Measurements from ENCODE around the gene MMP26.

The MMP26 gene

DNA sequence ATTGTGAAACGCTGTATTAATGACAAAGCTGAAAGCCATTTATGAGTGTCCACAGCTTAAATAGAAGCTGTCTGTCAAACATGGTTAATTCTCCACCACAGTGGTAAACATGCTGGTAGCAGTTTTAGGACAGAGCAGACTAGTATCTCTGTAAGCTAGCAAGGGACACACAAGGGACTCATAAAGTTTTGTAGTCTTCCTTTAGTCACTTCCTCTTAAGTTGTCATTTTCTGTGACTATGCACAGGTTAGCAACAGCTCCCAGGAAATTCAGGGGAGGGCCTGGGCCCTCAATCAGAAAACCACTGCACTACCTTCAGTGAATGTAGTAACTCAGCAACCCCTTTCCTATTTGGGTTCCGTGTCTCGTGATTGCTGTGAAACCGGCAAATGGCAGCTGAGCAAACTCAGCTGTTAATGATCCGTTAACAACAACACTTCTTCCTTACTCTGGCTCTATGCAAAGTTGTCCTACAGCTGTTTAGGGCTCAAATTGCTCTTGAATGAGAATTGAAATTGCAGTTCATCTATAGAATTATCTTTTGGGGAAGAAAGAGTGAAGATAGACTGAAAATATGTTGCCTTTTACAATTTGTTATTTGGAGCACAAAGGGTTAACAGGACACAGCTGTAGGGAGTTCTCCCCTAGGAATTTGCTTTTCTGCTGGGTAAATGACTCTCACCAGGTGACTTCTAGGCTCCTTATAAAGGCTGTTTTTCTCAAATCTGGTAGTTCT, at the start of gene MMP26:
TSS of gene MMP26 (plus strand) at position 731 of the 736 bp plus-strand sequence.
- H3K36me3 Mint-ChIP-seq: no peaks in the 10 kb centered on the region
- H3K27me3 Mint-ChIP-seq: peaks cover 7% of the 10 kb centered on the region
- H3K27ac Mint-ChIP-seq: no peak within 1 kb of the TSS
- H3K9me3 Mint-ChIP-seq: no peaks in the 10 kb centered on the region
- no peaks in the 10 kb centered on the region for H3K4me1 Mint-ChIP-seq
- no peak within 1 kb of the TSS for H3K4me3 Mint-ChIP-seq
- DNase-seq (ENCODE audit: low spot score in 2 of 2) (no peak), ATAC-seq (ENCODE audit: low read depth) (no peak)

GRCh38 chr11:4658629-4659445, 45.7 kb upstream of the MMP26 start:
- Mint-ChIP-seq H3K27ac (no peak overlapping the region), H3K9me3 (peaks cover 2% of the 10 kb centered on the region), H3K36me3 (no peaks in the 10 kb centered on the region), H3K4me1 (no peaks in the 10 kb centered on the region), H3K27me3 (peaks cover 9% of the 10 kb centered on the region), H3K4me3 (no peak overlapping the region)
- DNase-seq (ENCODE audit: low spot score in 2 of 2): no peak
- no peak for ATAC-seq (ENCODE audit: low read depth)

GRCh38 chr11:4662876-4663275, 41.7 kb upstream of the MMP26 start:
- Mint-ChIP-seq H3K9me3 (peaks cover 2% of the 10 kb centered on the region), H3K27ac (no peak overlapping the region), H3K4me3 (no peak overlapping the region), H3K4me1 (no peaks in the 10 kb centered on the region), H3K36me3 (no peaks in the 10 kb centered on the region), H3K27me3 (peaks cover 9% of the 10 kb centered on the region)
- DNase-seq (ENCODE audit: low spot score in 2 of 2) (no peak), ATAC-seq (ENCODE audit: low read depth) (no peak)

GRCh38 chr11:4664183-4664582, 40.4 kb upstream of the MMP26 start:
- Mint-ChIP-seq H3K4me3 (no peak overlapping the region), H3K27me3 (peaks cover 9% of the 10 kb centered on the region), H3K36me3 (no peaks in the 10 kb centered on the region), H3K27ac (no peak overlapping the region), H3K9me3 (peaks cover 2% of the 10 kb centered on the region), H3K4me1 (no peaks in the 10 kb centered on the region)
- DNase-seq (ENCODE audit: low spot score in 2 of 2): no peak
- no peak for ATAC-seq (ENCODE audit: low read depth)

DNA sequence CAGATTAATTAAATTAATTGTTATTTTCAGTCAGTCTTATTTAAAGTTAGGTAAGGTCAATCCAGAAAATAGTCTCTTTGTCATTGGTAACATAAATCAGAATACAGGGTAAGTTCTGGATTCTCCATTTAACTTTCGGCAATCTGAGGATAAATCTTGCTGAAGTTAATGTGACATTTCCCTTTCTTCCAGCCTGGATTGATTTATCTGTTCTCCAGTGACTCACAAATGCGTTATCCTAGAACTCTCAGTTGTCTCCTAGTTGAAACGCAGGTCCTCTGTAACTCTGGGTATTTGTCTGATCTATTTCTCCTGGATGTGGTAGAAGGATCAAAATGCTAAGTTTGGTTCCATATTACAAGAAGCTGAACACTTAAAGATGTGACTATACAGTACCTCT, 39.8 kb upstream of the MMP26 start:
- H3K9me3 Mint-ChIP-seq: peaks cover 2% of the 10 kb centered on the region
- no peak for DNase-seq (ENCODE audit: low spot score in 2 of 2)
- no peak for ATAC-seq (ENCODE audit: low read depth)
- H3K4me3 Mint-ChIP-seq: no peak overlapping the region
- peaks cover 9% of the 10 kb centered on the region for H3K27me3 Mint-ChIP-seq
- no peak overlapping the region for H3K27ac Mint-ChIP-seq
- no peaks in the 10 kb centered on the region for H3K36me3 Mint-ChIP-seq
- H3K4me1 Mint-ChIP-seq: no peaks in the 10 kb centered on the region

GRCh38 chr11:4665424-4665823, 39.2 kb upstream of the MMP26 start:
- Mint-ChIP-seq H3K36me3 (no peaks in the 10 kb centered on the region), H3K9me3 (peaks cover 2% of the 10 kb centered on the region), H3K27ac (no peak overlapping the region), H3K27me3 (peaks cover 10% of the 10 kb centered on the region), H3K4me1 (no peaks in the 10 kb centered on the region), H3K4me3 (no peak overlapping the region)
- ATAC-seq (ENCODE audit: low read depth): no peak
- no peak for DNase-seq (ENCODE audit: low spot score in 2 of 2)

GRCh38 chr11:4671741-4672140, 32.8 kb upstream of the MMP26 start:
- peaks cover 7% of the 10 kb centered on the region for H3K27me3 Mint-ChIP-seq
- no peaks in the 10 kb centered on the region for H3K9me3 Mint-ChIP-seq
- H3K27ac Mint-ChIP-seq: no peak overlapping the region
- no peak for DNase-seq (ENCODE audit: low spot score in 2 of 2)
- no peak for ATAC-seq (ENCODE audit: low read depth)
- no peak overlapping the region for H3K4me3 Mint-ChIP-seq
- no peaks in the 10 kb centered on the region for H3K36me3 Mint-ChIP-seq
- no peaks in the 10 kb centered on the region for H3K4me1 Mint-ChIP-seq

DNA sequence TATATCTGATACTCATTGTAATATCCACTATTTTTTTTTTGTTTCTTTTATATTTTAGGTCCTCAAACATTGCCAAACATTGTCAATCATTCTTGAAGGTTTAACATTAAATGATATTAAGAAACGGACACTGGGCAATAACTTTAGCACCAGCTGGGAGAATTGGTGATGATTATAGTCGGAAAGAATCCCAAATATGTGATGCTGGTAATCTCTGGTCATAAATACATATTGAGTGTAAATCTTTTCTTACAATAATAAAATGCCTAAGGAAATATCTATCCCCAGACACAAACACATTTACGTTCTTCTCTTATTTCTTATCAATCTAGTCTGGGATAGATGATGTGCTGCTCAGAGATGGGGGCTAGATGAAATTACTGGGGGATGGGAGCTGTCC, 32.1 kb upstream of the MMP26 start:
- Mint-ChIP-seq H3K27ac (no peak overlapping the region), H3K4me1 (no peaks in the 10 kb centered on the region), H3K4me3 (no peak overlapping the region), H3K27me3 (peaks cover 7% of the 10 kb centered on the region), H3K36me3 (no peaks in the 10 kb centered on the region), H3K9me3 (no peaks in the 10 kb centered on the region)
- no peak for ATAC-seq (ENCODE audit: low read depth)
- DNase-seq (ENCODE audit: low spot score in 2 of 2): no peak

- DNase-seq (ENCODE audit: low spot score in 2 of 2) (no peak), ATAC-seq (ENCODE audit: low read depth) (no peak)
- Mint-ChIP-seq H3K27me3 (peaks cover 7% of the 10 kb centered on the region), H3K27ac (no peak overlapping the region), H3K4me1 (no peaks in the 10 kb centered on the region), H3K9me3 (no peaks in the 10 kb centered on the region), H3K36me3 (no peaks in the 10 kb centered on the region), H3K4me3 (no peak overlapping the region)
Observed at GRCh38 chr11:4673781-4674180, 30.8 kb upstream of the MMP26 start.

- ATAC-seq (ENCODE audit: low read depth): no peak
- Mint-ChIP-seq H3K4me3 (no peak overlapping the region), H3K27me3 (peaks cover 5% of the 10 kb centered on the region), H3K36me3 (no peaks in the 10 kb centered on the region), H3K4me1 (no peaks in the 10 kb centered on the region), H3K27ac (no peak overlapping the region), H3K9me3 (no peaks in the 10 kb centered on the region)
- DNase-seq (ENCODE audit: low spot score in 2 of 2): no peak
Observed at GRCh38 chr11:4677948-4678347, 26.6 kb upstream of the MMP26 start.

GRCh38 chr11:4680341-4680740, 24.2 kb upstream of the MMP26 start:
- H3K4me1 Mint-ChIP-seq: no peaks in the 10 kb centered on the region
- peaks cover 4% of the 10 kb centered on the region for H3K27me3 Mint-ChIP-seq
- no peak overlapping the region for H3K27ac Mint-ChIP-seq
- no peaks in the 10 kb centered on the region for H3K9me3 Mint-ChIP-seq
- DNase-seq (ENCODE audit: low spot score in 2 of 2) (no peak), ATAC-seq (ENCODE audit: low read depth) (no peak)
- no peak overlapping the region for H3K4me3 Mint-ChIP-seq
- H3K36me3 Mint-ChIP-seq: no peaks in the 10 kb centered on the region

DNA sequence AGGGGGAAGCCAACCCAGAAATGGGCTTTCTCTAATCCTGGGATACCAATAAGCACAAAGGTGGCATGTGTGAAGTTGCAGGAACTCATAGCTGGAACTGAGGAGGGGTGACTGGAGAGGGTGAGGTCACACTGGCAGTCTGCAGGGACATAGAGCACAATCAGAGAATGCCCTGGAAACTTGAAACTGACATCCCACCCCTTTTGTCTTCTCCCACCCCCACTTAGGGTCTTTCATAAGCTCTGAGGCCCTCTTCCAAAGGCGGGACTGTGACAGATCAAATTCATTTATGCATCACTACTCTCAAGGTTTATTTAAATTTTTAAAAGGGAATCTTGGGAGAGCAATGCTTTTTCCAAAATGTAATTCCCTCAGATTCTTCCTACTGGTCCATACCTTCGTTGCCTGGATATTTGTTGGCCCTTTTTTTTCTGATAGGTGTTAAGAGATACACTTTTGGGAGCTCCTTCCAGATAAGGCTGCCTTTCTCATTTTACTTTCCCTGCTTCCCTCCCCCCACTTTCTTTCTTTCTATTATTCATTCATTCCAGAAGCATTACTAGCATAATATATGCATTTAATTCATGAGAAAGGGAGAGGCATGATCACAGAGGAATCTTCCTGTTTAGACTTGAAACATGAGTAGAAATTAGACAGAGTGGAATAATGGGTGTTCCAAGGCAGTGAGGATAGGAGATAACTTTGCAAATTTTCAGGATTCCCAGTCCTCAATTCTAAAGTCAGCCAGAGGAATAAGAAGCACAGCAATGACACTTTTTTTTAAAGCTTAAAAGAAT, 21.8 kb upstream of the MMP26 start:
- no peak overlapping the region for H3K4me3 Mint-ChIP-seq
- H3K4me1 Mint-ChIP-seq: no peaks in the 10 kb centered on the region
- no peak for ATAC-seq (ENCODE audit: low read depth)
- H3K36me3 Mint-ChIP-seq: no peaks in the 10 kb centered on the region
- peaks cover 2% of the 10 kb centered on the region for H3K27me3 Mint-ChIP-seq
- no peaks in the 10 kb centered on the region for H3K9me3 Mint-ChIP-seq
- DNase-seq (ENCODE audit: low spot score in 2 of 2): no peak
- H3K27ac Mint-ChIP-seq: no peak overlapping the region

DNA sequence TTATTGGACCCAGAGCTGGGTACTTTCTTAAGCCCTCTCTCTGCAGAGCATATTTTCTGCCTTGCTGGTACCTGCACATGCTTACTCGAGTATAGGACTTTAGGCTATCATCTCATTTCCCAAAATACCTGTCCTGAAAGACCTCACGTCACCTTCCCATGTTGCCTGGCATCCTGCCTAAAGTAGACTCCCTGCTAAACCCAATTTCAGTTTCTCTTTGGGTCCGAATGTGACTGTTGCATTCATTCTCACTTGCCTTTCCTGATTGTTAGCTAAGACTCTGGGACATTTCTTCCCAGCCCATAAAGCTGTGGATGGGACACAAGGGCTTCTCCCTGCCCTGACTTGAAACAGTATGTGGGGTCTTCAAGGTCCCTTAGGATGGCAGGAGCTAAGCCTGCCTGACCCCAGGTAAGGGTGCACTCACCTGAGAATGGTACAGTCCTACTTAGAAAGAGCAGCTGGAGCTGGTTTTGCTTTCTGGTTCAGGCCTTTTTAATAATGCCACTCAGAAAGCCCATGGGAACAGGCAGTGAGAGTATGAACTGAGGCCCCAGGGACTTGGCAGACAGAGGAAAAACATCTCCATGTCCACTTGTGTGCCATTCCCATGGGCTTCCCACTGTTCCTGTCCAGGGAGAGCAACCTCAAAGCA, 19.8 kb upstream of the MMP26 start:
- no peaks in the 10 kb centered on the region for H3K36me3 Mint-ChIP-seq
- H3K4me1 Mint-ChIP-seq: no peaks in the 10 kb centered on the region
- no peak overlapping the region for H3K27ac Mint-ChIP-seq
- no peaks in the 10 kb centered on the region for H3K9me3 Mint-ChIP-seq
- no peak overlapping the region for H3K4me3 Mint-ChIP-seq
- no peak for ATAC-seq (ENCODE audit: low read depth)
- no peak for DNase-seq (ENCODE audit: low spot score in 2 of 2)
- peaks cover 2% of the 10 kb centered on the region for H3K27me3 Mint-ChIP-seq

DNA sequence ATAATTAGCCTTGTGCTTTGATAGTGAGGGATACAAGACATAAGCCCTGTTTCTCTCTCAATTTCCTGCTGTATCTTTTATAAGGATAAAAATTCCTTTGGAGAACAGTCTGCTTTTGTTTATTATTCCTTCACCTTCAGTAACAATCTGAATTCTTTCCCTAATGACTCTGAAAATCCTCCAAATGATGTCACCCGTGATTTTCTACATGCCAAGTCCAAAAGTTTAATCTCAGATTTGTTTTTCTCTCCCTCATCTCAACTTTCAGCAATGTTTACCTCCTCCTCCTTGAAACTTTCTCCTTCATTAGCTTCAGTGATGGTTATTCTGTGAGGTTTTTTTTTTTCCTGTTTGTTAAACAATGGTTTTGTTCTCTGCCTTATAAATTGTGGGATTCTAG, 9.1 kb upstream of the MMP26 start:
- H3K4me1 Mint-ChIP-seq: no peaks in the 10 kb centered on the region
- no peaks in the 10 kb centered on the region for H3K36me3 Mint-ChIP-seq
- no peaks in the 10 kb centered on the region for H3K9me3 Mint-ChIP-seq
- H3K27me3 Mint-ChIP-seq: peaks cover 8% of the 10 kb centered on the region
- H3K4me3 Mint-ChIP-seq: no peak overlapping the region
- DNase-seq (ENCODE audit: low spot score in 2 of 2): no peak
- H3K27ac Mint-ChIP-seq: no peak overlapping the region
- ATAC-seq (ENCODE audit: low read depth): no peak
